SK-N-SH (cell line): ENCODE results near the gene RASGRF1.

Experiments
- CTCF ChIP-seq: fragments of 200-600 bp; sonication (generic); IDR thresholded peaks from 2 replicates; pipeline ENCODE4 v1.6.1; 2017; ENCODE audit warnings: antibody characterized with exemption, mild to moderate bottlenecking, moderate library complexity
- EZH2phosphoT487 ChIP-seq: fragments of 200-600 bp; sonication (generic); IDR thresholded peaks from 2 replicates; pipeline ENCODE4 v1.6.1; 2017; ENCODE audit warnings: low read depth, mixed run types, mild to moderate bottlenecking, antibody characterized with exemption, moderate library complexity, borderline replicate concordance
- MAX ChIP-seq: IDR thresholded peaks from 2 replicates; pipeline ENCODE4 v1.4.0; 2012; ENCODE audit warnings: low read depth
- MXI1 ChIP-seq: IDR thresholded peaks from 2 replicates; pipeline ENCODE4 v1.6.1; 2012; ENCODE audit warnings: mild to moderate bottlenecking, low read depth, low read length, improper control_type of control experiment
- NRF1 ChIP-seq: IDR thresholded peaks from 2 replicates; pipeline ENCODE4 v1.6.1; 2012; ENCODE audit warnings: low read depth, mild to moderate bottlenecking, low read length
- REST ChIP-seq: IDR thresholded peaks from 2 replicates; pipeline ENCODE4 v1.6.1; 2012; ENCODE audit warnings: mild to moderate bottlenecking, low read depth, low read length, moderate library complexity

- TF ChIP-seq MXI1 (no peak), MAX (no peak), CTCF (no peak), EZH2phosphoT487 (no peak), NRF1 (no peak), REST (no peak)
Observed at GRCh38 chr15:78925956-78926743, 164.4 kb downstream of the RASGRF1 start.
